Neural cell (in vitro differentiated cells): ENCODE data around the gene SLC39A10. TPM values are rescaled to one million over a fixed set of nuclear protein-coding genes. Genes with fewer than 3 reads are reported as not detected.

ENCODE experiments used
- H2AFZ ChIP-seq: fragments of 200-600, 300-800 bp; sonication (generic), shearing (Covaris generic); 2 replicates; pipeline ENCODE4 v1.6.0; 2014; ENCODE audit warnings: low read depth, mild to moderate bottlenecking, antibody characterized with exemption, low read length, moderate library complexity
- H3F3A ChIP-seq: fragments of 200-600 bp; shearing (Covaris generic); 2 replicates; pipeline ENCODE4 v1.6.1; 2016; ENCODE audit warnings: mild to moderate bottlenecking, moderate library complexity, mixed read lengths, antibody characterized with exemption, low read length; ENCODE audit not compliant: insufficient read depth, poor library complexity, severe bottlenecking
- H3K27ac ChIP-seq: fragments of 200-600, 300-800 bp; sonication (generic), shearing (Covaris generic); 2 replicates; pipeline ENCODE4 v1.5.1; 2014; ENCODE audit warnings: mild to moderate bottlenecking, low read length, moderate library complexity
- H3K27me3 ChIP-seq: fragments of 300-800, 200-600 bp; sonication (generic), shearing (Covaris generic); 2 replicates; pipeline ENCODE4 v1.6.0; 2014; ENCODE audit warnings: mild to moderate bottlenecking, low read depth, low read length, moderate library complexity; ENCODE audit not compliant: insufficient read depth
- H3K36me3 ChIP-seq: fragments of 300-800, 200-600 bp; sonication (generic), shearing (Covaris generic); 2 replicates; pipeline ENCODE4 v1.5.1; 2014; ENCODE audit warnings: mild to moderate bottlenecking, antibody characterized with exemption, low read length, moderate library complexity; ENCODE audit not compliant: insufficient read depth
- H3K4me2 ChIP-seq: fragments of 300-800, 200-600 bp; sonication (generic), shearing (Covaris generic); 2 replicates; pipeline ENCODE4 v1.6.0; 2014; ENCODE audit warnings: mild to moderate bottlenecking, low read length
- H3K4me3 ChIP-seq: fragments of 300-800, 200-600 bp; sonication (generic), shearing (Covaris generic); 2 replicates; pipeline ENCODE4 v1.5.1; 2014; ENCODE audit warnings: mild to moderate bottlenecking, low read length, moderate library complexity
- H3K79me2 ChIP-seq: fragments of 200-600 bp; shearing (Covaris generic); replicated peaks from 2 replicates; pipeline ENCODE4 v1.6.0; 2014; ENCODE audit warnings: mild to moderate bottlenecking, low read length, moderate library complexity; ENCODE audit not compliant: insufficient read depth
- H3K9ac ChIP-seq: fragments of 300-800, 200-600 bp; sonication (generic), shearing (Covaris generic); 2 replicates; pipeline ENCODE4 v1.6.1; 2016; ENCODE audit warnings: mild to moderate bottlenecking, low read length, mixed read lengths
- H3K9me2 ChIP-seq: fragments of 200-600 bp; shearing (Covaris generic); 2 replicates; pipeline ENCODE4 v1.6.1; 2016; ENCODE audit warnings: mild to moderate bottlenecking, low read length, mixed read lengths; ENCODE audit not compliant: insufficient read depth
- H3K9me3 ChIP-seq: fragments of 200-600, 300-800 bp; sonication (generic), shearing (Covaris generic); 2 replicates; pipeline ENCODE4 v1.6.1; 2016; ENCODE audit warnings: mild to moderate bottlenecking, mixed run types, low read length, moderate library complexity, mixed read lengths
- H4K20me1 ChIP-seq: fragments of 200-600 bp; shearing (Covaris generic); 2 replicates; pipeline ENCODE4 v1.6.1; 2016; ENCODE audit warnings: mild to moderate bottlenecking, mixed run types; ENCODE audit not compliant: insufficient read depth
- CTCF ChIP-seq: fragments of 450-650 bp; IDR thresholded peaks from 2 replicates; pipeline ENCODE4 v1.5.1; 2014; ENCODE audit warnings: antibody characterized with exemption, mild to moderate bottlenecking, moderate library complexity; ENCODE audit not compliant: poor library complexity, severe bottlenecking
- EP300 ChIP-seq: fragments of 450-650 bp; conservative IDR thresholded peaks from 2 replicates; pipeline ENCODE4 v1.6.1; 2014; ENCODE audit warnings: antibody characterized with exemption, mild to moderate bottlenecking, moderate library complexity; ENCODE audit not compliant: poor library complexity, severe bottlenecking
- EZH2 ChIP-seq: fragments of 200-600, 300-800 bp; shearing (Covaris generic), sonication (generic); IDR thresholded peaks from 2 replicates; pipeline ENCODE4 v1.6.1; 2014; ENCODE audit warnings: antibody characterized with exemption, low read length, borderline replicate concordance, mild to moderate bottlenecking; ENCODE audit not compliant: insufficient read depth, poor library complexity, severe bottlenecking
- MXI1 ChIP-seq: fragments of 450-650 bp; conservative IDR thresholded peaks from 2 replicates; pipeline ENCODE4 v1.6.1; 2014; ENCODE audit warnings: antibody characterized with exemption, mild to moderate bottlenecking; ENCODE audit not compliant: poor library complexity, severe bottlenecking
- POLR2AphosphoS5 ChIP-seq: IDR thresholded peaks from 2 replicates; pipeline ENCODE4 v1.6.1; 2012
- RAD21 ChIP-seq: fragments of 450-650 bp; conservative IDR thresholded peaks from 2 replicates; pipeline ENCODE4 v1.6.1; 2014; ENCODE audit warnings: antibody characterized with exemption, mild to moderate bottlenecking, moderate library complexity
- SMC3 ChIP-seq: fragments of 450-650 bp; conservative IDR thresholded peaks from 2 replicates; pipeline ENCODE4 v1.6.1; 2014; ENCODE audit warnings: antibody characterized with exemption, mild to moderate bottlenecking, moderate library complexity; ENCODE audit not compliant: poor library complexity
- TAF1 ChIP-seq: IDR thresholded peaks from 2 replicates; pipeline ENCODE4 v1.6.1; 2012; ENCODE audit warnings: low read depth
- polyA plus RNA-seq: library from polyadenylated mRNA; depleted of rRNA; stranded (reverse); fragments of >200 nt; gene quantifications from 2 replicates; pipeline ENCODE4 v1.2.3, GENCODE V29; 2014
- TF ChIP-seq, protein P1 (sequence below): IDR thresholded peaks from 2 replicates; pipeline ENCODE4 v1.6.1; 2012; ENCODE audit warnings: borderline replicate concordance

SLC39A10 gene
- polyA plus RNA-seq, 1 donor from 2014 or later = 71.7 TPM

GRCh38 chr2:195734395-195734794 is 77.4 kb downstream of the SLC39A10 start:
- Histone ChIP-seq H3K4me3 (no peak overlapping the region), H4K20me1 (no peaks in the 10 kb centered on the region), H3K9me2 (no peaks in the 10 kb centered on the region), H3K9me3 (no peaks in the 10 kb centered on the region), H3K27ac (no peak overlapping the region), H3F3A (no peaks in the 10 kb centered on the region), H3K36me3 (no peaks in the 10 kb centered on the region), H3K79me2 (no peaks in the 10 kb centered on the region), H3K27me3 (no peaks in the 10 kb centered on the region), H3K4me2 (no peak overlapping the region), H3K9ac (no peak overlapping the region), H2AFZ (no peak overlapping the region)
- TF ChIP-seq RAD21 = no peak
- no peak for TF ChIP-seq EZH2

DNA sequence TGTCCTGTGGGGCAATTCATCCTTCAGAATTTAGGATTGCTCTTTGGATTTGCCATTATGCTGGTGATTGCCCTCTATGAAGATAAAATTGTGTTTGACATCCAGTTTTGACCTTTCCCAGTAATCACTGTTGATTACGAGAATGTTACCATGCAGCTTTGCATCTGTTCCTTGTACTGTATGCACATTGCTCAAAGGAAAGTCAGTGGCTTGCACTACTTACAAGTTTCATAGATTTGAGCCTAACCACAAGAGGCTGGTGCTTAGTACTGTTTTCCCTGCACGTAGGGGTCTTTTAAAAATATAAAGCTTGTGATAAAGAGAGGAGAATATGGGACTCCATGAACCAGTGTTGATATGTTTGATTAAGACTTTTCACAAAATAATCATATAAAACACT is 77.9 kb downstream of the SLC39A10 start:
- Histone ChIP-seq H3K9me3 (no peaks in the 10 kb centered on the region), H3K4me3 (no peak overlapping the region), H2AFZ (no peak overlapping the region)

More for the DNA sequence above, 77.9 kb downstream of the SLC39A10 start:
- Histone ChIP-seq H3K27ac (no peak overlapping the region), H3K79me2 (no peaks in the 10 kb centered on the region), H3K36me3 (no peaks in the 10 kb centered on the region), H3F3A (no peaks in the 10 kb centered on the region), H3K27me3 (no peaks in the 10 kb centered on the region), H4K20me1 (no peaks in the 10 kb centered on the region), H3K9ac (no peak overlapping the region), H3K9me2 (no peaks in the 10 kb centered on the region), H3K4me2 (no peak overlapping the region)
- TF ChIP-seq, protein P1, sequence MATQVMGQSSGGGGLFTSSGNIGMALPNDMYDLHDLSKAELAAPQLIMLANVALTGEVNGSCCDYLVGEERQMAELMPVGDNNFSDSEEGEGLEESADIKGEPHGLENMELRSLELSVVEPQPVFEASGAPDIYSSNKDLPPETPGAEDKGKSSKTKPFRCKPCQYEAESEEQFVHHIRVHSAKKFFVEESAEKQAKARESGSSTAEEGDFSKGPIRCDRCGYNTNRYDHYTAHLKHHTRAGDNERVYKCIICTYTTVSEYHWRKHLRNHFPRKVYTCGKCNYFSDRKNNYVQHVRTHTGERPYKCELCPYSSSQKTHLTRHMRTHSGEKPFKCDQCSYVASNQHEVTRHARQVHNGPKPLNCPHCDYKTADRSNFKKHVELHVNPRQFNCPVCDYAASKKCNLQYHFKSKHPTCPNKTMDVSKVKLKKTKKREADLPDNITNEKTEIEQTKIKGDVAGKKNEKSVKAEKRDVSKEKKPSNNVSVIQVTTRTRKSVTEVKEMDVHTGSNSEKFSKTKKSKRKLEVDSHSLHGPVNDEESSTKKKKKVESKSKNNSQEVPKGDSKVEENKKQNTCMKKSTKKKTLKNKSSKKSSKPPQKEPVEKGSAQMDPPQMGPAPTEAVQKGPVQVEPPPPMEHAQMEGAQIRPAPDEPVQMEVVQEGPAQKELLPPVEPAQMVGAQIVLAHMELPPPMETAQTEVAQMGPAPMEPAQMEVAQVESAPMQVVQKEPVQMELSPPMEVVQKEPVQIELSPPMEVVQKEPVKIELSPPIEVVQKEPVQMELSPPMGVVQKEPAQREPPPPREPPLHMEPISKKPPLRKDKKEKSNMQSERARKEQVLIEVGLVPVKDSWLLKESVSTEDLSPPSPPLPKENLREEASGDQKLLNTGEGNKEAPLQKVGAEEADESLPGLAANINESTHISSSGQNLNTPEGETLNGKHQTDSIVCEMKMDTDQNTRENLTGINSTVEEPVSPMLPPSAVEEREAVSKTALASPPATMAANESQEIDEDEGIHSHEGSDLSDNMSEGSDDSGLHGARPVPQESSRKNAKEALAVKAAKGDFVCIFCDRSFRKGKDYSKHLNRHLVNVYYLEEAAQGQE = no peak
- TF ChIP-seq EZH2 = no peak
- TF ChIP-seq TAF1 = no peak
- no peak for TF ChIP-seq POLR2AphosphoS5
- no peak for TF ChIP-seq RAD21
- TF ChIP-seq CTCF = no peak
- no peak for TF ChIP-seq SMC3
- TF ChIP-seq MXI1 = no peak
- no peak for TF ChIP-seq EP300
